Astrocyte (in vitro differentiated cells and primary cell): ENCODE measurements around the gene DELE1. TPM values are rescaled to one million over a fixed set of nuclear protein-coding genes. Genes with fewer than 3 reads are reported as not detected.
A peak's percentile ranks its signal among the peaks of the same experiment; 100 is the strongest.

ENCODE experiments used
- DNase-seq: peaks from one replicate; pipeline ENCODE4 v3.0.0-alpha.2; 2010; ENCODE audit warnings: low read depth
- FAIRE-seq: peaks from 2 replicates; lab custom pipeline; 2011; peaks lifted over from hg19 to GRCh38; lab: Jason Lieb, UNC
- H2AFZ ChIP-seq: 2 replicates; pipeline ENCODE4 v1.6.0; 2012; ENCODE audit warnings: low read depth, low read length, inconsistent platforms
- H3K27ac ChIP-seq: 2 replicates; pipeline ENCODE4 v1.5.1; 2011; ENCODE audit warnings: low read depth, low read length, inconsistent platforms
- H3K27me3 ChIP-seq: 2 replicates; pipeline ENCODE4 v1.6.0; 2011; ENCODE audit warnings: low read length, inconsistent platforms; ENCODE audit not compliant: insufficient read depth
- H3K36me3 ChIP-seq: 2 replicates; pipeline ENCODE4 v1.5.1; 2011; ENCODE audit warnings: low read length, inconsistent platforms; ENCODE audit not compliant: insufficient read depth
- H3K4me1 ChIP-seq: 2 replicates; pipeline ENCODE4 v1.5.1; 2011; ENCODE audit warnings: low read length, inconsistent platforms; ENCODE audit not compliant: insufficient read depth
- H3K4me2 ChIP-seq: 2 replicates; pipeline ENCODE4 v1.6.0; 2012; ENCODE audit warnings: low read length, inconsistent platforms
- H3K4me3 ChIP-seq: 2 replicates; pipeline ENCODE4 v1.5.1; 2011; ENCODE audit warnings: low read depth, mild to moderate bottlenecking, low read length, inconsistent platforms; ENCODE audit not compliant: insufficient read depth
- H3K79me2 ChIP-seq: 2 replicates; pipeline ENCODE4 v1.6.0; 2012; ENCODE audit warnings: mild to moderate bottlenecking, low read length, inconsistent platforms; ENCODE audit not compliant: insufficient read depth
- H3K9ac ChIP-seq: 2 replicates; pipeline ENCODE4 v1.6.0; 2012; ENCODE audit warnings: mild to moderate bottlenecking, low read length, inconsistent platforms
- H3K9me3 ChIP-seq: 2 replicates; pipeline ENCODE4 v1.5.1; 2012; ENCODE audit warnings: low read depth, mild to moderate bottlenecking, low read length, inconsistent platforms; ENCODE audit not compliant: insufficient read depth
- H4K20me1 ChIP-seq: 2 replicates; pipeline ENCODE4 v1.6.0; 2012; ENCODE audit warnings: low read length, inconsistent platforms; ENCODE audit not compliant: insufficient read depth
- H3K27ac Mint-ChIP-seq: one replicate; pipeline ENCODE4 v1.8.0; 2021; ENCODE audit warnings: mild to moderate bottlenecking, mixed read lengths; ENCODE audit not compliant: unreplicated experiment
- H3K27me3 Mint-ChIP-seq: one replicate; pipeline ENCODE4 v1.8.0; 2021; ENCODE audit warnings: low read depth, mixed read lengths; ENCODE audit not compliant: unreplicated experiment
- H3K36me3 Mint-ChIP-seq: one replicate; pipeline ENCODE4 v1.8.0; 2021; ENCODE audit warnings: low read depth, mixed read lengths; ENCODE audit not compliant: unreplicated experiment
- H3K4me1 Mint-ChIP-seq: one replicate; pipeline ENCODE4 v1.8.0; 2021; ENCODE audit warnings: low read depth, mixed read lengths; ENCODE audit not compliant: unreplicated experiment
- H3K4me3 Mint-ChIP-seq: one replicate; pipeline ENCODE4 v1.8.0; 2021; ENCODE audit warnings: mild to moderate bottlenecking, moderate library complexity, mixed read lengths; ENCODE audit not compliant: unreplicated experiment
- H3K9me3 Mint-ChIP-seq: one replicate; pipeline ENCODE4 v1.8.0; 2021; ENCODE audit warnings: mild to moderate bottlenecking, mixed read lengths; ENCODE audit not compliant: unreplicated experiment
- EZH2 ChIP-seq: IDR thresholded peaks from 2 replicates; pipeline ENCODE4 v1.6.1; 2012; ENCODE audit warnings: mild to moderate bottlenecking, low read length, inconsistent platforms; ENCODE audit not compliant: insufficient read depth
- total RNA-seq: library from RNA; stranded (reverse); gene quantifications from 2 replicates; pipeline ENCODE4 v1.2.1, GENCODE V29; 2021
- TF ChIP-seq, protein P1 (sequence below): IDR thresholded peaks from 2 replicates; pipeline ENCODE4 v1.5.1; 2011; ENCODE audit warnings: low read depth, mild to moderate bottlenecking, inconsistent platforms, low read length, moderate library complexity; ENCODE audit not compliant: insufficient read depth

DELE1 gene
- total RNA-seq, 1 donor from 2014 or later = 37.6 TPM

DNA sequence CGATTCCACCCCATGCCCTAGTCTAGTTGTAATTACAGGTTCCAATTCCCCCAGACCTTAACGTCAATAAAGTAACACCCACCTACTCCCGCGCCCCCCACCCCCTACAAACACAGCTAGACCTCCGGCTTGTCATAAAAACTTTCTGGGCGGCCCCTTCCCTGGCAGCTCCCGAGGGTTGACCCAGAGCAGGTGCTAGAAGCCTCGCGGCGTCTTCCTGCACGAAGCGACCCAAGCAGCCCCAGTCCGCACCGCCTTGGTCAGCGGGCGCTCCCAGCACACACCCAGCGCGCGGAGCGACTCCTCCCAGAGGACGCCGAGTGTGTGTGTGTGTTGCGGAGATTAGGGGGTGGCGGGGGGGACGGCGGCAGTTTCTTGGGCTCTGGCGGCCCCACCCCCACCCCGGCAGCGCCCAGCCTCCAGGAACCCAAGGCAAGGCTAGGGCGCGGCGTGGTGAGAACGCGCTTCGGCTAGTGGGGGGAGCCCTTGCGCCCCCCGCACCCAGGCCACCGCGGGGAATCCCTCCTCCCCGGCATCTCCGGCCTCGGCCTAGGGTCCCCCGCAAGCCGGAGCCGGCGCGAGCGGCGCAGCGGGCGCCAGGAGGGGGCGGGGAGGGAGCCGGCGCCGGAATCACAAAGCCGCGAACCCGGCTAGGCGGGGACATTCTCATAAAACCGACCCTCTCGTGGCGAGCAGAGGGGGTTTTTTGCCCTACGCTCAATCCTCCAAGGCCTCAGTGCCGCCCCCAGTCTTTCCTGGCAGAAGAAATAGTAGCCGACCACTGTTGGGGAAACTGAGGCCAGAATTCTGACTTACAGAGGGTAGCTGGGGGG is 47.7 kb upstream of the DELE1 start:
- peak; percentile 65 for TF ChIP-seq EZH2
- TF ChIP-seq, protein P1, sequence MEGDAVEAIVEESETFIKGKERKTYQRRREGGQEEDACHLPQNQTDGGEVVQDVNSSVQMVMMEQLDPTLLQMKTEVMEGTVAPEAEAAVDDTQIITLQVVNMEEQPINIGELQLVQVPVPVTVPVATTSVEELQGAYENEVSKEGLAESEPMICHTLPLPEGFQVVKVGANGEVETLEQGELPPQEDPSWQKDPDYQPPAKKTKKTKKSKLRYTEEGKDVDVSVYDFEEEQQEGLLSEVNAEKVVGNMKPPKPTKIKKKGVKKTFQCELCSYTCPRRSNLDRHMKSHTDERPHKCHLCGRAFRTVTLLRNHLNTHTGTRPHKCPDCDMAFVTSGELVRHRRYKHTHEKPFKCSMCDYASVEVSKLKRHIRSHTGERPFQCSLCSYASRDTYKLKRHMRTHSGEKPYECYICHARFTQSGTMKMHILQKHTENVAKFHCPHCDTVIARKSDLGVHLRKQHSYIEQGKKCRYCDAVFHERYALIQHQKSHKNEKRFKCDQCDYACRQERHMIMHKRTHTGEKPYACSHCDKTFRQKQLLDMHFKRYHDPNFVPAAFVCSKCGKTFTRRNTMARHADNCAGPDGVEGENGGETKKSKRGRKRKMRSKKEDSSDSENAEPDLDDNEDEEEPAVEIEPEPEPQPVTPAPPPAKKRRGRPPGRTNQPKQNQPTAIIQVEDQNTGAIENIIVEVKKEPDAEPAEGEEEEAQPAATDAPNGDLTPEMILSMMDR = no peak
- Histone ChIP-seq H4K20me1 (peaks cover 13% of the 10 kb centered on the region), H3K36me3 (no peaks in the 10 kb centered on the region), H3K9ac (no peak overlapping the region), H2AFZ (peak overlapping the region; percentile 50), H3K4me3 (peak overlapping the region; percentile 51), H3K79me2 (no peaks in the 10 kb centered on the region), H3K4me1 (peaks cover 27% of the 10 kb centered on the region), H3K4me2 (peak overlapping the region; percentile 81), H3K27me3 (peaks cover 43% of the 10 kb centered on the region), H3K9me3 (no peaks in the 10 kb centered on the region), H3K27ac (no peak overlapping the region)
- Mint-ChIP-seq H3K4me3 (peak overlapping the region; percentile 79), H3K27ac (no peak overlapping the region), H3K4me1 (peaks cover 25% of the 10 kb centered on the region), H3K9me3 (no peaks in the 10 kb centered on the region), H3K36me3 (peaks cover 4% of the 10 kb centered on the region), H3K27me3 (peaks cover 37% of the 10 kb centered on the region)
- no peak for DNase-seq
- FAIRE-seq = no peak

DNA sequence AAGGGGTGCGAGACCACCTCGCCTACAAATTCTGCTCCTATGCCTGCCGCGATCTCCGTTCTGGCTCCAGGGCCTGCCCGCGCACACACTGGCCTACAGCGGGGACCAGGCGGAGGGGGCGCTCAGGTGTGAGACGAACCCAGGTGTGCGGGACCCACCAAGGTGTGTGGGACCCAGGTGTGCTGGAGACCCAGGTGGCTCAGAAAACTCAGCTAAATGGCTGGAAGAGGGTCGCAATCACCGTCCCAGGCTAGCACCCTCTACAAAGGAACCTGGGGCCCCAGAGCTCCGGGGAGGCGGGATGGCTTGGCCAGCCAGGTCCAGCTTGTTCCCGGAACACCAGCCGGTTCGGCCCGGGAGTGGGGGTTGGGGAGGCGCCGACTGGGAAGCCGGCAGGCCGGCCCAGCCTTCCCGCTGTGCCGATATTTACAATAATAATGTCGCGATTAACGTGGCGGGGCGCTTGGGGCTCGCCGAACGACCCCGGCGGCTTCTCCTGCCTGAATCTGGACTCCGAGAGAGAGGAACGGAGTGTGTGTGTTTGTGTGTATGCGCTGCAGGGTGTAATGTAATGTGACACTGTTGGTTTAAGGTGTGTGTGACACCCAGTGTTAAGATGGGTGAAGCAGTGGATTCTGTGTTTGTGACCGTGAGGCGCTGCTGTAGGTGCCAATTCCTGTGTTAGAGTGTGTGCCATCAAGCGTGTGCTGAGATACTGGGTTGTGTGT is 46.9 kb upstream of the DELE1 start:
- Histone ChIP-seq H3K9ac (no peak overlapping the region), H3K27me3 (peaks cover 51% of the 10 kb centered on the region), H4K20me1 (peaks cover 15% of the 10 kb centered on the region), H3K36me3 (no peaks in the 10 kb centered on the region), H2AFZ (no peak overlapping the region), H3K4me2 (peak overlapping the region; percentile 81), H3K9me3 (no peaks in the 10 kb centered on the region), H3K27ac (no peak overlapping the region), H3K4me3 (peak overlapping the region; percentile 51), H3K4me1 (peaks cover 24% of the 10 kb centered on the region), H3K79me2 (no peaks in the 10 kb centered on the region)
- Mint-ChIP-seq H3K4me1 (peaks cover 26% of the 10 kb centered on the region), H3K27ac (peak overlapping the region; percentile 4), H3K4me3 (peak overlapping the region; percentile 78), H3K36me3 (peaks cover 4% of the 10 kb centered on the region), H3K9me3 (no peaks in the 10 kb centered on the region), H3K27me3 (peaks cover 40% of the 10 kb centered on the region)
- no peak for DNase-seq
- TF ChIP-seq, protein P1 = no peak
- TF ChIP-seq EZH2 = peak; percentile 31
- FAIRE-seq = no peak
